ENCODE measurements around the gene TFDP1. TPM values are rescaled to one million over a fixed set of nuclear protein-coding genes. Genes with fewer than 3 reads are reported as not detected.
A peak's percentile ranks its signal among the peaks of the same experiment; 100 is the strongest.

Gene TFDP1
- total and polyA plus RNA-seq, 10 donors = 21.7 to 91.7 (median 51.7) TPM

DNA sequence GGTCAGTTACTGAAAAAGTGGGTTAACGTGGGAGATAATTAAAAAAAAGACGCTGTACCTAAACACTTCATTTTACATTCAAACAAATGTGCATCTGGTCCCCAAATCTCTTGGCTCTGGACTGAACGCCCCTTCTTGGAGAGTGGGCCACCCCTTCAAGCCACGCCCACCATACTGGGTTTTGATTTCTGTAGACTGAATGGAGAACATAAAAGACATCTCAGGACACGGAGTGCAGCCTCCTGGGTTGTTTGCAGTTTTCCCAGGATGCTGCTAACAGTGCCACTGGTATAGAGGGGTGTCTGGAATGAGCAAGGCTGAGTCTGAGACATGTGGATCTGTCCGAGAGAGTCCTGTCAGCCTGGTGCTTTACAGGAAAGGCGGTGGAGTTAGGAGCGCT lies 10.6 kb downstream of the TFDP1 start:
- 94 to 97% (median 96%) methylated on average over 8 of the region's 8 CpGs for WGBS, 5 donors
- Histone ChIP-seq H3K4me1 (no peaks in the 10 kb centered on the region), H3K4me3 (no peak overlapping the region), H3K9me3 (peaks cover 0 to 7% (median 0%) of the 10 kb centered on the region in 8 donors), H3K36me3 (peaks cover 0 to 87% (median 19%) of the 10 kb centered on the region in 6 donors), H3K27ac (no peak overlapping the region), H3K27me3 (replicated peaks in 1 of 7) (no peaks in the 10 kb centered on the region)
- peak; percentile 1 for DNase-seq
- TF ChIP-seq CTCF (IDR thresholded peaks at IDR 0.05 in 8 of 11, conservative IDR thresholded peaks at IDR 0.05 in 3 of 11) = no peak
- TF ChIP-seq POLR2A (IDR thresholded peaks at IDR 0.05) = no peak
- no peak for TF ChIP-seq POLR2AphosphoS5 (IDR thresholded peaks at IDR 0.05)
- intact Hi-C loops (cut with DNase I; ENCODE audit: low total_unique reads) = no loop called here

DNA sequence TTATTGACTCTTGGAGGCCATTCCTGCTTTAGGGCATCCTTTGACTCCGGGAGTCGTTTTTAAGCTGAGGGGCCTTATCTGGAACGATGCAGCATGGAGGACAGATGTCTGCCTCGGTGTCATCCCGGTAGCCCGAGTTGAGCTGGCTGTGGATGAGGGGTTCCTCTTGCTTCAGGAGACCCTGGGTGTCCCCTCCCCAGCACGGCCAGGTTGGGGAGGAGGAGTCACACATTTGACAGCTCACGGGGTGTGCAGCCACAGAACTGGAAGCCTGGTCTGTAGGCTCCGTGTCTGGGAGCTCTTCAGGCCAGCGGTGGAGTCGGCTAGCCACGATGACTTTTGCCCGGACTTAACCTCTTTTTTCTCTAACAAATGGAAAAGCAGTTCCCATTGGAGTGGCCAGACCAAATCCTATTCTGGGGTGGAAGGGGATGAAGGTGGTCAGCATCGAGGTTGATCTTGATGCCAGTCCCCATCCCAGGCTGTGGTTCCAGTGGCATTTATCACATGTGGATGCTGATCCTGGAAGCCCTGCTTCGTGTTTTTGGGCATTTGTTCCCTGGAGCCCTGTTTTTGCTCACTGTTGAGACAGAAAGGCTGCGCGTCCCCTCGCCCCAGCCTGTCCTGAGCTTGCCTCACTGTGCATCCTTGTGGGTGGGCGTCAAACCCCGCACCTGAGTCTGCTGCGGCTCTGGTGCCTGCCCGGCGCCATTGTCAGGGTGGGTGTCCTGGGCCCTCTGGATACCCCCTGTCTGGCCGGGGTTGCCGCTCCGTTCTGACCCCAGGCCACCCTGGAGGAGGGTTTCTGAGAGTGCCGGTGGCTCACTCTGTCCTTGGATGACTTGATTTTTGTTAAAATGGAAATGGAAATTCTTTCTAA lies 12.0 kb downstream of the TFDP1 start:
- TF ChIP-seq POLR2AphosphoS5 (IDR thresholded peaks at IDR 0.05) (no peak), CTCF (IDR thresholded peaks at IDR 0.05 in 8 of 11, conservative IDR thresholded peaks at IDR 0.05 in 3 of 11) (no peak), POLR2A (IDR thresholded peaks at IDR 0.05) (no peak)
- Histone ChIP-seq H3K36me3 (peaks cover 0 to 92% (median 19%) of the 10 kb centered on the region in 6 donors), H3K27me3 (replicated peaks in 1 of 7) (no peaks in the 10 kb centered on the region), H3K4me1 (no peaks in the 10 kb centered on the region), H3K9me3 (peaks cover 0 to 7% (median 0%) of the 10 kb centered on the region in 8 donors), H3K4me3 (no peak overlapping the region), H3K27ac (no peak overlapping the region)
- intact Hi-C loops (cut with DNase I; ENCODE audit: low total_unique reads) = no loop called here
- DNase-seq = peak; percentile 65
- WGBS, 5 donors = 95 to 97% (median 96%) methylated on average over 27 of the region's 27 CpGs

GRCh38 chr13:113597391-113598080 lies 13.0 kb downstream of the TFDP1 start:
- no peak for TF ChIP-seq CTCF (IDR thresholded peaks at IDR 0.05 in 8 of 11, conservative IDR thresholded peaks at IDR 0.05 in 3 of 11)
- no peak for TF ChIP-seq POLR2A (IDR thresholded peaks at IDR 0.05)
- no peak for TF ChIP-seq POLR2AphosphoS5 (IDR thresholded peaks at IDR 0.05)
- no peaks in the 10 kb centered on the region for H3K4me1 ChIP-seq
- no peak overlapping the region for H3K27ac ChIP-seq
- intact Hi-C loops (cut with DNase I; ENCODE audit: low total_unique reads) = no loop called here
- WGBS, 5 donors = 93 to 97% (median 94%) methylated on average over 21 to 24 of the region's 24 CpGs
- H3K4me3 ChIP-seq = no peak overlapping the region
- peaks cover 0 to 82% (median 19%) of the 10 kb centered on the region in 6 donors for H3K36me3 ChIP-seq
- peak; percentile 47 for DNase-seq
- peaks cover 0 to 7% (median 0%) of the 10 kb centered on the region in 8 donors for H3K9me3 ChIP-seq
- H3K27me3 ChIP-seq (replicated peaks in 1 of 7) = no peaks in the 10 kb centered on the region

DNA sequence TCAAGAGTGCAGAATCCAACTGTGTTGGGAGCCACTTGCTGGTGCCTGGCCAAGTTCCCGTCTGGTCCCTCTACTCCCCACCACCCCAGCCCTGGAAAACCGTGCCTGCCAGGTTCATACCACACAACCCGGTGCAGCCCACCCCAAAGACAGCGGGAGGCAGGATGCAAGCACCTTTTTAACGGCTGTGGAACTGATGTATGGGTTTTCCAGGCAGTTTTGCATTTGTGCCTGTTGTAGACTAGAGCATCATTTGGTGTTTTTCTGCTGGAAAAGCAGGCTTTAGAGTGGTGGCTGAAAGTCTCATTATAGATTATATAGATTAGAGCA lies 13.5 kb downstream of the TFDP1 start:
- no peaks in the 10 kb centered on the region for H3K4me1 ChIP-seq
- WGBS, 5 donors = 84 to 100% (median 96%) methylated on average over 5 of the region's 5 CpGs
- no peak for TF ChIP-seq POLR2A (IDR thresholded peaks at IDR 0.05)
- TF ChIP-seq CTCF (IDR thresholded peaks at IDR 0.05 in 8 of 11, conservative IDR thresholded peaks at IDR 0.05 in 3 of 11) = no peak
- no peak for TF ChIP-seq POLR2AphosphoS5 (IDR thresholded peaks at IDR 0.05)
- H3K4me3 ChIP-seq = no peak overlapping the region
- H3K27ac ChIP-seq = no peak overlapping the region
- intact Hi-C loops (cut with DNase I; ENCODE audit: low total_unique reads) = no loop called here
- no peaks in the 10 kb centered on the region for H3K27me3 ChIP-seq (replicated peaks in 1 of 7)
- peaks cover 0 to 7% (median 0%) of the 10 kb centered on the region in 8 donors for H3K9me3 ChIP-seq
- peaks cover 0 to 77% (median 19%) of the 10 kb centered on the region in 6 donors for H3K36me3 ChIP-seq
- DNase-seq = peak; percentile 32

Measured in spleen (tissue), 11 donors.